Testis (tissue), 3 donors: ENCODE results near the gene MED12L. TPM values are rescaled to one million over a fixed set of nuclear protein-coding genes. Genes with fewer than 3 reads are reported as not detected.

ENCODE experiments used
- polyA plus RNA-seq: library from polyadenylated mRNA; stranded (reverse); fragments of 350-450 nt; fragmentation: Illumina TruSeq; extraction: RNeasy Lipid Tissue Mini Kit (QIAGEN cat#74804); gene quantifications from one replicate; pipeline ENCODE4 v1.2.3, GENCODE V29; 2014; ENCODE audit warnings: low read depth, low replicate concordance; ENCODE audit not compliant: insufficient read depth
- small RNA-seq, 2 donors: library from RNA; depleted of rRNA; stranded (forward); fragments of <200 nt; gene quantifications; one replicate each; pipeline ENCODE3, GENCODE V24; 2016
- total RNA-seq, 2 donors: library from RNA; depleted of rRNA; stranded (reverse); fragments of >200 nt; gene quantifications; one replicate each; pipeline ENCODE4 v1.2.3, GENCODE V29; 2016

MED12L gene
- total and polyA plus RNA-seq, 3 donors from 2014 or later, result 10.3 to 18.5 (median 10.4) TPM

Small RNAs within 50 kb of the gene (small RNA-seq; reads per million reads assigned to genes)
- 1.5 to 1.7 reads per million in 2 donors for gene RNA5SP145

Other genes starting within 250 kb of the MED12L start
- not detected for gene MINDY4B, start 180.2 kb upstream of the MED12L start, total RNA-seq
- gene MINDY4B, start 180.2 kb upstream of the MED12L start, polyA plus RNA-seq, result not detected
- under 1 TPM; 0.43 to 0.79 TPM for gene CLRN1, start 112.9 kb upstream of the MED12L start, total RNA-seq
- 0.38 TPM for gene CLRN1, start 112.9 kb upstream of the MED12L start, polyA plus RNA-seq
- under 1 TPM in 1 of 2 donors, not detected in 1; 0.62 TPM for gene GPR171, start 117.6 kb downstream of the MED12L start, total RNA-seq
- 0.22 TPM for gene GPR171, start 117.6 kb downstream of the MED12L start, polyA plus RNA-seq
- gene P2RY14, start 192.9 kb downstream of the MED12L start, total RNA-seq, result under 1 TPM; 0.47 to 0.50 TPM
- gene P2RY14, start 192.9 kb downstream of the MED12L start, polyA plus RNA-seq, result 0.79 TPM
- gene GPR87, start 231.2 kb downstream of the MED12L start, total RNA-seq, result not detected
- not detected for gene GPR87, start 231.2 kb downstream of the MED12L start, polyA plus RNA-seq
- gene P2RY13, start 243.9 kb downstream of the MED12L start, total RNA-seq, result under 1 TPM in 1 of 2 donors, not detected in 1; 0.31 TPM
- 1.7 TPM for gene P2RY13, start 243.9 kb downstream of the MED12L start, polyA plus RNA-seq